Activated naive CD4-positive, alpha-beta T cell treated with anti-CD3 and anti-CD28 coated beads, Interleukin-2, amount 50 U/mL, for 16 hours (primary cell): Measurements from ENCODE around the gene GPATCH8.

Experiments
- DNase-seq: peaks from one replicate; pipeline ENCODE4 v3.0.0-alpha.2; 2020

Gene GPATCH8

DNA sequence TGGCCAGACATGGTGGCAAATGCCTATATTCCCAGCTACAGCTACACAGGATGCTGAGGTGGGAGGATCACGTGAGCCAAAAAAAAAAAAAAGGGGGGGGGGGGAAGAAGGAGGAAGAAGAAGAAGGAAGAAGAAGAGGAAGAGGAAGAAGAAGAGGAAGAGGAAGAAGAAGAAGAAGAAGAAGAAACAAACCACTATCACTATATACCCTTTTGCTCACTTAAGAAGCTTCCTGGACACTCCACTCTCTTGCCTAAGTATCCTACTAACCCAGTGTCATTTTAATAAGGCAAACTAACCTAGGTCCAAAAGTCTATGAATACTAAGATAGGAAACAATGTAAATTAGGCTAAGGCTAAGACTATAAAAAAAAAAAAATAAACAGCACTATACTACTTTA is 54.8 kb downstream of the GPATCH8 start:
- DNase-seq: no peak

DNA sequence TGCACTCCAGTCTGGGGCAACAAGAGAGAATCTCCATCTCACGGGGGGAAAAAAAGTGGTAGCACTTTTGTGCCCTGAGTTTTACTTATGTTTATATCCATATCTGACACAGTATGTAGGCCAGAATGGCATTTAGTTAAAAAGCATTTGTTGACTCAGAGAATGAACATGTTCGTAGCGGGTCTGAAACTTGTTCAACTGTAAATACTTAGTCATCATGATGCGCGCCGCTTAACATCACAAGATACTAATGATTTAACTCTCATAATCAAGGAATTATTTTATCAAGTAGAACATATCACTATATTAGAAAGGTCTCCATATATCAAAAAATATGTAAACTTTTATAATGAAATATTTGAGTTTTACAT is 58.5 kb downstream of the GPATCH8 start:
- no peak for DNase-seq

DNA sequence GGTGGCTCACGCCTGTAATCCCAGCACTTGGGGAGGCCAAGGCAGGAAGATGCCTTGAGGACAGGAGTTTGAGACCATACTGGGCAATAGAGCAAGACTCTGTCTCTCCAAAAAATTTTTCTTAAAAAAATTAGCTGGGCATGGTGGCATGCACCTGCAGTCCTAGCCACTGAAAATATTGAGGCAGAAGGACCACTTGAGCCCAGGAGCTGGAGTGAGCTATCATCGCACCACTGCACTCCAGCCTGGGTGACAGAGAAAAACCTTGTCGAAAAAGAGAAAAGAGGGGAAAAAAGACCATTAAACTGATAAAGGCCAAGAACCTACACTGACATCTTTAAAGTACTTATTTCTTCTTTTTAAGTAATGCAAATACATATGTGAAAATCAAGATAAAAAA is 60.4 kb downstream of the GPATCH8 start:
- no peak for DNase-seq

DNA sequence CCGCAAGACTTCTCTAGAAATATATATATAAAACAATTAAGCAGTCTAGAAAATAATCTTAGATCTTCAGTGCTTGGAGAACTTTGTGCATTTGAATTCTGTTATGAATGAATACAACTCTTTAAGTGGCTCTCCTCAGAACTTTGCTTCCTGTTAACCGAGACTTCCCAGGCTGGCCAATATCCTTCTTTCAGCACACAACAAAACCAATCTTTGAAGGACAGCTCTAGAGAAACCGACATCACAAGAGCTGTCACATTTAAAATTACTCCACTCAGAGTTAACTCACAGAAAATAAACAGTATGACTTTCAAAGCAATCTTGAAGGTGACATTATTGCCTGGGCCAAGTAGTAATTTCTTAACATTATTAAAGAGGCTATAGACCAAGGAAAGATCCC is 64.0 kb downstream of the GPATCH8 start:
- DNase-seq: no peak

DNA sequence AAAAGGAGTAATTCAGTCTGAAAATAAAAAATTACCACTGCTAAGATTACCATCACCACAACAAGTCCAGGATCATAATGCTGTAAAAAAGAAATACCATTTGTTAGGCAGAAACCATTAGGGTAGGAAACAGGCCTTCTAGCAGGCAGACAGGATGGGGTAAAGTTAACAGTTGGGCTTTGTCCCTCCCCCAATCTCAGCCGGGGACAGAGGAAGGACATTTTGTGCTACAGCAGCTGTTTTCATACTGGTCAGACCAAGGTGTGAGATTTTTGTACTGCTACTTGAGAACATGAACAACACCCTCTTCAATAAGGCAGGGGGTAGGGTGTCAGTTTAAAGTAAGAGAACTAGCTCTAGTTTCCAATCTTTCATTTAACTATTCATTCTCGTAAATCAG is 64.6 kb downstream of the GPATCH8 start:
- DNase-seq: no peak

DNA sequence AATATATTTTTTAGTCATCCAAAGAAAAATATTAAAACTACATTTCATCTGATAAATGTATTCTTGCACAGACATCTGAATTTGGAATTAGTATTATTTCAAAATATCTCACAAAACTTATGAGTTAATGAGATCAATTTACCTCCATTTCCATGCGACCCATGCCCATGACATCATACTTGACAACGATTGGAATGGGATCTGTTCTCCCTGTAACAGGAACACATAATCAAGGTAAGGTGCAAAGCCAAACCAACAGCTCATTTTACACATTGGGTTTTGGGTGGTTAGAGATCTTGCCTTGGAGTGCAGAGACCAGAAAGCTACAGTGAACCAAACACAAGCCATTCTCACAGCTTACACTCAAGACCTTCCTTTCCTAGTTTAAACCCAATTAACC is 66.9 kb downstream of the GPATCH8 start:
- DNase-seq: no peak

DNA sequence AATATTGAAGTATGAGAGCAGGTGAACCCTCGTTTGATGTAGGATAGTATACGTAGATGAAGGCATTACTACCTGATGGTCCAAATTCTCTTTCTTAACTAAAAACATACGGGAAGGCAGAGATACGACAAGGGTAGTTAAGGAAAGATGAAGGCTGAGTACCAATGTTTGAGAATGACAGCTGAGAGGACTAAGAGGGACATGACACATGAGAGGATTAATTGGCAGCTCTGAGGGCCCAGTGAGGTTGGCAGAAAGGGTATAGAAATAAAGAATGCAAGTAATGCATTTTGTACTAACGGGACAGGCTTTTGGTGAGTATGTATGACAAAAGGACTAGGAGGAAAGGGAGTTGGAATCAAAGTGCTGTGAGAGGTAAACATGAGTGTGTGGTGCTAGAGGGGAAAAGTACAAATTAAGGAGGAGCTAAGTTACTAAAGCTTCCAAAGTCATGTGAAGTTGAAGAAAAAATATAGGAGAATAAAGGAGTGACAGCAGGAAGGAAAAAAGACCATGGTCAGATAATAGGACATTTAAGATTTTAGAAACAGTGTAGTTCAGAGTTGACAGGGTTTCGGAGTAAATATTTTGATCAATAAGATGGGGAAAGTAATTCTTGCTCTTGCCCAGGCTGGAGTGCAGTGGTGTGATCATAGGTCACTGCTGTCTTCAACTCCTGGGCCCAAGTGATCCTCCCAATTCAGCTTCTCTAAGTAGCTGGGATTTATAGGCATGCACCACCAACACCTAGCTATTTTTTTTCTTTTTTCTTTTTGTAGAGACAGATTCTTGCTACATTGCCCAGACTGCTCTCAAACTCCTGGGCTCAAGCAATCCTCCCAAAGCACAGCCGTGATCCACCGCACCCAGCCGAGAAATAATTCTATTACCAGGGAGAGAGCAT is 70.7 kb downstream of the GPATCH8 start:
- no peak for DNase-seq

DNA sequence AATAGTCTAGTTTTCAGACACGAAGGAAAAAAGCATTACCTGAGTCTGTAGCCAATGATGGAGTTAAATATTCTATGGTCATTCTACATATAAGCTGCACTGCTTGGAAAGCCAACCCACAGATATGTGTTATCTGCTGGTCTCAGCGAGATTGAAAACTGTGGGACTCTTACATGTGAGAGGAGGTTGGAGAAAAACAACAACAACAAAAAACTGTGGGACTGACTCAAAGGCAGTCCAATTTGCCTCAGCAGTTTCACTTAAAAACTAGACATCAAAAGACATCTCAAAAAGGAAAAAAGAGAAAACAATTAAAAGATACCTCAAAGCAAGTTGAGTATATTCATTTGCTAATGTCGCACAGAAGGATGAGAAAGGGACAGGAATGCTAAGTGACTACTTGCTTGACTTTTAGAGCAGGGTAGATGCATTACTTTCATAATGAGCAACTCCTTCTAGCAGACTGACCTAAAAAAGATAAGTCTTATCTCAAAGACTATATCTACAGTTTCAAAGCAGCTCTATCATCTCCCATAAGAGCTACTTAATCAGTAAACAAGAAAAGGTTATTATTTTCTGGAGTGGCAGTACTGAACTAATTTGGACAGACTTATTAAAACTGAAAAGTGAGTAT is 78.3 kb downstream of the GPATCH8 start:
- DNase-seq: no peak

DNA sequence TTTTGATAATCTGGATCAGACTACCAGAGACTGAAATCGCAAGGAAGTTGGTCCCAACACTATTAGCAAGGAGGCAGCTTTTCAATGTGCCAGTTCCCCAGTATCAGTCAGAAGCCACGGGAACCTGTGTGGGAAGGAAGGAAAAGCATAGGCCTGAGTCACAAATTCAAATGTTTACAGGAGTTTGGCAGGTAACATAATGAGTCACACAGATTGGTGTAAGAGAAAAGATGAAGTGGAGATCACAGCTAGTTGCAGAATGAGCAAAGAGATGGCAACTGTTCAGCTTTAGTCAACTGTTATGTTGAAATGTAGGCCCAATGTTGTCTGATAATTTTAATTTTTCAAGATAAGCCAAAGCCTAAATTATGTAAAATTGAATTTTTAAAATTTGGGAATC is 85.7 kb downstream of the GPATCH8 start:
- no peak for DNase-seq

DNA sequence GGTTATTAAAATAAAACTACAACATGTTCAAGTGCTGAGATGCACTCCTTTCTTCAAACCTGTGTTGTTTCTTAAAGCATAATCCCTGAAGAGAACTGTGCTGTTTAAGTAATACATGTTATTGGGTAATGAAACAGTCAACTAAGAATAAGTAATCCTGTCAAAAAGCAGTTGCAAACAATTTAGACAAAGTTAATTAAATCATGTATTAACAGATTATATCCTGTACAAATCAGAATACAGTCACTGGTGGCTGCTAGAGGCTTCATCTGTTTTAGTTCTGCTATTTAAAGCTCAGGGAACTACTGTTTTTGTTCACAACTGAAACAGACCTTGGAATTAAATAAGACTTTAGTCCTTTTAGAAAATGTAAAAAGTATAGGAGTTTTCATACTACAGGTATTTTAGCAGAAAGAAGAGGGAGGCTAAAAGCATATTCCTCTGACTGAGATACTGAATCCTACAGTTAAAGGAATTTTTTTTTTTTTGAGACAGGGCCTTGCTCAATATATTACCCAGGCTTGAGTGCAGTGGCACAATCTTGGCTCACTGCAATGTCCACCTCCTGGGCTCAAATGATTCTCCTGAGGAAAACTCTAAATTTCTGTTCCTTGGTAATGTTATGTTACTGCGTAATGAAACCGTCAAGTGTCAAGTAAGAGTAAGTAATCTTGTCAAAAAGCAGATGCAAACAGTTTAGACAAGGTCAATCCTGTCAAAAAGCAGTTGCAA is 86.5 kb downstream of the GPATCH8 start:
- DNase-seq: no peak

DNA sequence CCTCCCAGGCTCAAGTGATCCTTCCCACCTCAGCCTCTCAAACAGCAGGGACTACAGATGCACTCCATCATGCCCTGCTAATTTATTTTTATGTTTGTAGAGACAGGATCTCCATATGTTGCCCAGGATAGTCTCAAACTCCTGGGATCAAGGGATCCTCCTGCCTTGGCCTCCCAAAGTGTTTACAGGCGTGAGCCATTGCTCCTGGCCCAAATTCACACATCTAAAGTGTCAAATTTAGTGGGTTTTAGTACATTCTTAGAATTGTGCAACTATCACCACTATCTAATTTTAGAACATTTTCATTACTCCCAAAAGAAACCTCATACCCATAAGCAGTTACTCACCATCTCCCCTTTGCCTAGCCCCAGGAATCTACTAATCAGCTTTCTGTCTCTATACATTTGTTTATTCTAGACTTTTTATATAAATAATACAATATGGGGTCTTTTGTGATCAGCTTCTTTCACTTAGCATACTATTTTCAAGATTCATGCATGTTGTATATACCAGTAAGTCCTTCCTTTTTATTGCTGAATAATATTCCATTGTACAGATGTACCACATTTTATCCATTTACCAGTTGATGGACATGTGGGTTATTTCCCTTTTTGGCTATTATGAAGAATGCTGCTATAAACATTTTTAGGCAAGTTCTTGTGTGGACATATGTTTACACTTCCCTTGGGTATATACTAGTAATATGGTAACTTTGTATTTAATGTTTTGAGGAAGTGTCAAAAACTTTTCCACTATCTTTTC is 88.6 kb downstream of the GPATCH8 start:
- no peak for DNase-seq

DNA sequence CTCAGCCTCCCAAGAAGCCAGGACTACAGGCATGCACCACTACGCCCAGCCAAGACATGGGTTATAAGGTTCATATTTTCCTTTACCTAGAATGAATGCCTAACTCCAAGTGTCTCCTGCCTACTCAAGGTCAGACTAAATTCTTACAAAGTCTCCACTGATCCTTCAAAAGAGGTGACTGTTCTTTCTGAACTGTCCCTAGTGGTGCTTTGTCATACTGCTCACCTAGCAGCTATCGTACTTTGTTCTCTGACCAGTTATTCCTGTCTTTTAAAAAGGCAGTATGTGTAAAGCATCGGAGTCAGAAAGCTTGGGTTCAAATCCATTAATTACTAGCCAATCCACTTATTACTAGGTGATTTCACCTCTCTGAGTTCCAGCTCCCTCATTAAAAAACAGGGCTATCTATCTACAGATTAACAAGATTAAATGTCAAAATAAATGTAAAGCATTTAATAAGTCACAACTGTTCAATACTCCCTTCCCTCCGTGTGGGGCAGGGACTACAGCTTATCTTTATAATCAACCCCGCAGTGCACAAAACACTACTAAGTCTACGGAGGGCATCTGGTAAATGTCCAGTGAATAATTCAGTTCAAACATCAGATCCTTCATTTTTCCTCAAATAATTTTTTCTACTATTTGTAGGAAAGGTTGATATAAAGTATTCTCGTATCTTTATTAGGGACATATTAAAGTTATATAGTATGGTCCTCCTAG is 93.7 kb downstream of the GPATCH8 start:
- no peak for DNase-seq

DNA sequence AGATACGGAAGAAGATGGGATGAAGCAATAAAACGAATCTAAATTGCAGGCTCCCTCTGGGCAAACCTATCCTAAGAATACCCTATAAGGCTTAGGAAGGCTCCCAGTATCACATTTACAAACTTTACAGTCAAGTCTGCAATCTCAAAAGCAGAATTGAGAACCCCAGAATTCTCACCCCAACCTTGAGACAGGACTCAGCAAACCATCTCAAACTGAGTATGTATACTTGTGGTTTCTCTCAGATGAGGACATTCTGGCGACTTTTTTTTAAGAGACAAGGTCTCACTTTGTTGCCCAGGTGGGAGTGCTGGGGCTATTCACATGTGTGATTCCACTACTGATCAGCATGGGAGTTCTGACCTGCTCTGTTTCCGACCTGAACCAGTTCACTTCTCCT is 94.4 kb downstream of the GPATCH8 start:
- no peak for DNase-seq

DNA sequence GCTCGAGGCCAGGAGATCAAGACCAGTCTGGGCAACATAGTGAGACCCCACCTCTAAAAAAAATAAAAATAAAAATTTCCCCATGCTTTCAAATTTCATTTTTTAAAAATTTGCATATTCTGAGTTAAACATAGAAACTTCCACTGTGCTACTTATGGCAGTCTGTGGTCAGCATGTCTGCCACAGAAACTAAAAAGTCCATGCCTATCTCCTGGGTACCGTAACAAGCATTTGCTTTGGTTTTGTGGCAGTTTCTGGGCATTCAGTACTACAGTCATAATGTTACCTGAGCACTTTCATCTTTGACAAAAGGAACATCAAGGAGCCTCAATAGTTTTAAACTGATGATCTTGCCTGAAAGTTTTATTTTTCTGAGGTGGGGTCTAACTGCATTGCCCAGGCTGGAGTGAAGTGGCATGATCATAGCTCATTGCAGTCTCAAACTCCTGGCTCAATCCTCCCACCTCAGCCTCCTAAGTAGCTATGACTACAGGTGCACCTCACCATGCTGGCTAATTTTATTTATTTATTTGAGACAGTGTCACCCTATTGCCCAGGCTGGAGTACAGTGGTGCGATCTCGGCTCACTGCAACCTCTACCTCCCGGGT is 100.5 kb downstream of the GPATCH8 start:
- DNase-seq: no peak

DNA sequence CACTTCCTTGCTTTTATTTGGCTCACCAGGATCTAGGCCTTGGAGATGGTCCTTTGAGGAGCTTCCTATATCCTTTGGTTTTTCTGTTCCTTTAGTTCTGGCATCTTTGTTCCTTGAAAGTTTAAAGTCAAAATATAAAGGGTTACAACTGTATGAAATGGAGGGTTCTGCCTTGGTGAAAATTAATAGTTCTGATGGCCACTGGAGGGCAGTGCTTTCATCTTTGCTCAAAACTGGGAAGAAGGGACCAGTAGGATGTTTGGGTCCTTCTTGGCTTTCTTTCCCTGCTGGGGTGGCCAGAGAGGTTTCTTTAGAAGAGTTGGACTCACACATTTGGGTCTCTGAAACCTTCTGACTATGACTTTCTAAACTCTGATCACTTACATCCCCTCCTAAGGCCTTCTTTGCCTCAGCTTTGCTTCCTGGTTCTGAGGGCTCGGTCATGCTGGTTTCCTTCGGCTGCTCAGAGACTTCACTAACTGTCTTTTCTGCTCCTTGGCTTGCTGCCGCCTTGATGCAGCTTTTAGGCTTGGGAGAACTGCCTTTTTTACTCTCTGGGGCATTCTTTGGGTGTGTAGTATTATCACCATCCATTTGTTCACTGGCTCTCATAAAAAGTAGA is 102.9 kb downstream of the GPATCH8 start:
- no peak for DNase-seq

DNA sequence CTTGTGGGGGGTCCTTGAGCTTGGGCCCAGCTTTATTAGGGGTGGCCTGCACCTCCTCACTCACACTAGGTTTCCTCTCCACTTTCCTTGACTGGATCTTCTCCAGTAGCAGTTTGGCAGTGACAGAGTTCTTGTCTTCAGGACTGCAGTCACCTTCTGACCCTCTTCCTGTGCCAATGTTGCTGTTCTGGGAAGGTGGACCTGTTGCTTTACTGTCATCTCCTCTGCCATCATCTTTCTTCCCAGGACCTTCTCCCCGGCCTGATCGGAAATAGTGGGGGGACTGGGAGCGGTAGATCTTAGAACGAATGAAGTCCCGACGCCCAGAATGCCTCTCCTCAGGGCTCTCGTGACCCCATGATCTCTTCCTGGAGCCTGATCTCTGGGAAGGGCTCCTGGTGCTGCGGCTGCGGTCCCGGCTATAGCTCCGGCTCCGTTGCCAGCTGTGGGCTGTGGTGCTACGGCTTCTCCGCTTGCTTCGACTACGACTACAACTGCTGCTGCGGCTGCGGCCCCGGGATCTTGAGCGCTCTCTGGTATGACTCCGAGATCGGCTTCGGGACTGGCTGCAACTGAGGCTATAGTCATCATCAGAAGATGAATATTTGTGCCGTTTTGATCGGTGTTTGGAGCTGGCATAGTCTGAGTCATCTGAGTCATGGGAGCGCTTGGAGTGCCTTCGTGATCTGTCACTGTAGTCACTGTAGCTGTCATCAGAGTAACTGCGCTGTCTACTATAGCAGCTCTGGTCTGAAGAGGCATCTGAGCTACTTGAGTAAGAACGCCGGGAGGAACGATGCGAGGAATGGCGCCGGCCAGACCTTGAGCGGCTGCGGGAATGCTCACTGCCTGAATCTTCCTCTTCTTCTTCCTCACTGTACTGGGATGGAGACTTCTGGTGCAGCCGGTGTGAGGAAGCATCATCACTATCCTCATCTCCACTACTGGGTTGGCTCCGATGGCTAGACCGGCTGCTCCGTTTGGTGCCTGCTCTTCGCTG is 104.2 kb downstream of the GPATCH8 start:
- DNase-seq: no peak

DNA sequence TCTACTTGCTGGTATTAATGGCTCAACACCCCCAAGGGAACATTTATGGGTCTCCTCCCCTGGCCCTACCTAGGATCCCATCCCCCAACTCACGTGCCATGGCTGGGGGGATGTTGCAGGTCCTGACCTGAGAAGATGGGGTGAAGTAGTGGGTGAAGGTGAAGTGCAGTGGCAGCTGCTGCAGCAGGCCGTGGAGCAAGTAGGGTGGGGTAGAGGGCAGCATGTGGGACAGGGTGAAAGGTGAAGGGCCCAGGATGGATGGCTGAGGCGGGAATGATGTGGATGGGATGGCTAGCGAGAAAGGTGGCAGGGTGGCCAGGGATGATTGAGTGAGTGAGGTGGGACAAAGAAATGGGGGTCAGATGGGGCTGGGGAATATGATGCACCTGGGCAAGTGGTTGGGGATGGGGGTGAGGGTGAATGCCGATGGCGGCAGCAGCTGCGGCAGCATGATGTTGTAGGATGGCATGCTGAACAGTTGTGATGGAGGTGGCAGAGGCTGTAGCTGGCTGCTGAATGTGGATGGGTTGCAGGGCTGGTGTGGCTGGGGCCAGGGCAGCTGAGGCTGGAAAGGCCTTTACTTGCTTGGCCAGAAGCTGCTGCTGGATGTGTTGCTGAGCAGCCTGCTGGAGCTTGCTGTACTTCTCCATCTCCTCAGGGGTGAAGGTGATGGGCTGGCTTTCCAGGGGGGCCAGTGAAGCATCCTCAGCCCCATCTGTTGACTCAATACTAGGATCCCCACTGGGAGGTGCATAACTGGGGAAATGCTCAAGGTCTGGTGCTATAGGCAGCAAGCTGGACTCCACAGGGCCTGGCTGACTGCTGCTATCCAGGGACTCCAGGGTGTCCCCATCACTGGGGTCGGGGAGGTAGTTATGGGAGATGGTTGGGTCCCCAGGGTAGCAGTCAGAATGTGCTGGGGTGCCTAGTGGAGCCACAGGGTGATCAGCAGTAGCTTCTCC is 105.4 kb downstream of the GPATCH8 start:
- no peak for DNase-seq

DNA sequence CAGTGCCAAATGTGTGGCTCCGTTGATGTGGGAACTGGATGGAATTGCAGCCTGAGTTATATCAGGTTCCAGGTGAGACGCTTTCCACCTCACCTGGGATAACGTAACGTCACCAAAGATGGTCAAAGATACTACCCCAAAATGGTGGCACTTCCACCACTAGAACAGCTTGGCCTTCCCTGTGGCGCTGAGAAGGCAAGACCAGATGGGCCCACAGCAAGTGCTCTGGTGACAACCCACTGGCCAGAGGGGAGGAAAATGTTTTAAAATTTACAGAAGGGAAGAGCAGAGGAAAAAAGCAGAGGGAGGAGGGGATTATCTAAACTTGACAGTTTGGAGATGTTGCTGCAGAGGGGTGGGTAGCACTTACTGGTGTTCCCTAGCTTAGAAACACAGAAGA is 106.3 kb downstream of the GPATCH8 start:
- no peak for DNase-seq

DNA sequence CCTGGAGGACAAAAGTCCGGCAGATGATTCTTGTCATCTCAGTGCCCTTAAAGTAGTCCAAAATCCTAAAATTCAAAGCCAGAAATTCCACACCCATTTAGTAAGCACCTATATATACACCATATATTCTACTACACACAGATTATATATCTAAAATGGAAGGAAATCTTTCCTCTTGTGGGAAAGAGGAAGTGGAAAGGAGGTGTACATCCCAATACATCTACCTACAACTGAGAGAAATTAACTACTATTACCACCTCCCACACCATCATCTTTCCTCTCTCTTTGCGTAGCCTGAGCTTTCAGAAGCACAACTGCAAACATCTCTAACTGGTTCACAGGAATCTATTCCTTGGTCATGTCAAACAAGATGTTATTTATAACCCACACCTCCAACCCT is 108.4 kb downstream of the GPATCH8 start:
- no peak for DNase-seq
